ENCODE data around the gene TUBGCP6.
A peak's percentile ranks its signal among the peaks of the same experiment; 100 is the strongest.
"Not testable (repeated sequence)": the region's sequence is repeated elsewhere in the genome, so short reads cannot be mapped to it uniquely, and the experiment has no call there.

Gene TUBGCP6

DNA sequence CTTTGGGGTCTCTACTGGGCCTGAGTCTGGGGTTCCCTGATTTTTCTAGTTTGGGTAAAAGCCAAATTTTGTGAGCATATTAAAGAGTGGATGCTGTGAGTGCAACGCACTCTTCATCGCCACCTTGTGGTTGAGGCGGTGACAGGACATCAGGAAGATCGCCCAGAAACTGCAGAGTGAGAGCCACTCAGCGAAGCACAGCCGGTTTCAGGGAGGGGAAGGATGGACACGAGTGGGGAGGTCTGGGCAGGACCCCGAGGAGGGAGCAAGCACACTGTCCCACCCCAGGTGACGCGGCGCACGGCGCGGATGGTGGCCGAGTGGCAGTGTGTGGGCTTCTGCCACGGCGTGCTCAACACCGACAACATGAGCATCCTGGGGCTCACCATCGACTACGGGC lies 34.9 kb downstream of the TUBGCP6 start:
- peak in 1 of 2 donors; percentile 50 for DNase-seq (ENCODE audit: low read depth in 2 of 2)

DNA sequence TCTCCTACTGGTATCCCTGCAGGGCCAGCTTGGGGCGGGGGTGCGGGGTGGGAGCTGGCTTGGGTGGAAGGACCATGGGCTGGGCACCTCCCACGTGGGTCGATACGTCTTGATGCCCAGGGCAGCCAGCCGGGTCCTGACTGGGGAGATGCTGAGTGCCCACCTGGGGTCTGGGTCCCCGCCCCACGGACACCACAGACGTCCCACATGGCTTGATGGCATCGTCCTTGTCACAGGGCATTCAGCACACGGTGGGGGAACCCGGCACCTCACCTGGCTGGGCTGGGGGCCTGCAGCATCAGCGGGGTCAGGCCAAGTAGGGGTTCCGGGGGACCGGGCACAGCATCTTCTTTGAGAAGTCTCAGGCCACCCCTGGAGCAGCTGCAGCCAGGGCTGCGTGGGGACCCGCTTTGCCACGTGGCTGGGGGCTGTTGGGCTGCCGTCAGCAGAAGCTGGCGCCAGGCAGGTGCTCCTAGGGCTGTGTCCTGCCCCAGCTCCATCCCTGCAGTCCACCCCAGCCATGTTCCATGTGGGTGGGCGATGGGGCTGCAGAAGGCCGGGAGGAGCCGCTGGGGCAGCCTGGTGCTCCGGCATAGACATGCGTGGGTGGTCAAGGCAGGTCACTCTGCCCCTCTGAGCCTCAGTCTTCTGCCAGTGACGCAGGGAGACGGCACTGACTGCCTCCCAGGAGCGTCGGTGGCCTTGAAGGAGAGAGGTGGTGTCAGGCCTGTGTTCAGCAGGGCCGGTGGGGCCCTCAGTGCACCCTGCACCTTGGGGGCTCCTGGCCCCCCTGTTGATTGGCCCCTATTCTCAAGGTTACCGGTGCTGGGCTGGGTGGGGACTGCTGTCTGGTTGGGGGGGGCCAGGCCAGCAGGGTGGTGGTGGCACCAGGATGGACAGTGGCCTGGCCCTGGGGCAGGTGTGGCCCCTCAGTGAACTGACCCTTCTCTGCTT lies 35.6 kb downstream of the TUBGCP6 start:
- DNase-seq (ENCODE audit: low read depth in 2 of 2), result no peak

DNA sequence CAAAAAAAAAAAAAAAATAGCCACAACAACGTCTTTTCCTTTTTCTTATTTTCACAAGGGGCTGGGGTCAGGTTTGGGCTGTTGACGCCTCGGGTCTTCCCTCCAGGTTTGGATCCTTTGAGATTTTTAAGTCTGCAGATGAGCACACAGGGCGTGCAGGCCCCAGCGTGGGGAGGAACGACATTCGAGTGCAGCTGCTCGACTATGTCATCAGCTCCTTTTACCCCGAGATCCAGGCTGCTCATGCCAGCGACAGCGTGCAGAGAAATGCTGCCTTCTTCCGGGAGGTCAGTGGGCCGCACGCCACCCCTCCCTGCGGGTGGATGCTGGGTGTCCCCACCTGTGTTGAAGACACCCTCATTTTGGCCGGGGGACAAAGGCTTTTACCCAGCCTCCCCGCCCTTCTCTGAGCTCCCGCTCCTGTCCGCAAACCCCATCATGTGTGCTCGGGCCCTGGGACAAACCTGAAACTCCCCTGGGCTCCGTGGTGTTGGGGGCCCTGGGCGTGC lies 36.3 kb downstream of the TUBGCP6 start:
- no peak for DNase-seq (ENCODE audit: low read depth in 2 of 2)

DNA sequence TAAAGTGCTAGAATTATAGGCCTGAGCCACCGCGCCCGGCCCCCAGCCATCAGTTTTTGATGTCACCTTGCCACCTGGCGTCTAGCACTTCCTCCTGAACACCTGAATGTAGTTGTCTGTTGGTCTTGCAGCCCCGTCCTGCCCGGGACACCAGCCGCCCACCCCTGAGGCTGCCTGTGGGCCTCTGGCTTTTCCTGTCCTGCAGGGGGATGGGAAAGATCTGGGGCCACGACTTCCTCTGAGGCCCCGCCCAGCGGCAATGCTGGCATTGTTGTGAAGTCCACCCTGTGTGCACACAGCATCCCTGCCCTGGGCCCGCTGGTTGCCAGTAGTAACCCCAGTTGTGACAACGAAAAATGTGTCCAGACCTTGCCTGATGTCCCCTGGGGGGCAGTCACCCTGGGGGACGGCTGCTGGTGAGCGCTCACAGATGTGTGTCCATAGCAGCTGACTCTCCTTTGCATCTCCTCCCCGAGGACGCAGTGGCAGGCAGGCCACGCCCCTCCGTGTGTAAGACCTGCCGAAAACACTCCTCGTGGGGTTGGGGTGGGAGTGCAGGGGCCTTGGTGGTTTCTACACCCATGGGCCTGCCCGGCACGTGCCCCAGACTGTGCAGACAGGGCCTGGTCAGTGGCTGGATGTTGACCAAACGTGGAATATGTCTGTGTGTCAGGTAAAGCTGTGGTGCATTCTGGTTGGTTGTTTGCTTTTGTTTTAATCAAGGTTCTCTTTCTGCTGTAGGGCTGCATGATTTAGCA lies 37.3 kb downstream of the TUBGCP6 start:
- no peak for DNase-seq (ENCODE audit: low read depth in 2 of 2)

DNA sequence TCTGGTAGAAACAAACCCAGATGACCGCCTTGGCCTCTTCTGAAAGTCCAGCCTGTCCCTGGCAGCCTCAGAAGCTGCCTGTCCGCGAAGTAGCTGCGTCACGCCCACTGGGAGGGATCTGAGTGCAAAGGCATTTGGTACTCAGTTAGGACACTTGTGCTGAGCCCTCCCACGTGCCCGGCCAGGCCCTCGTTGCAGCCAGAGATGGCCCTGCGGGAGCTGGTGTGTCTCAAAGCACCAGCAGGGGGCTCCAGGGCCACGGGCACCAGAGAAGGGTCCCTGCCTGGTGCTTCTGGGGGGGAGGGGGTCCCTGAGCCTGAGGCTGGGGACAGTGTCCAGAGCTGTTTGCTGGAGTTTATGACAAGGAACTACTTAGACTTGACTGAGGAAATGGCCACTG lies 38.2 kb downstream of the TUBGCP6 start:
- no peak for DNase-seq (ENCODE audit: low read depth in 2 of 2)

DNA sequence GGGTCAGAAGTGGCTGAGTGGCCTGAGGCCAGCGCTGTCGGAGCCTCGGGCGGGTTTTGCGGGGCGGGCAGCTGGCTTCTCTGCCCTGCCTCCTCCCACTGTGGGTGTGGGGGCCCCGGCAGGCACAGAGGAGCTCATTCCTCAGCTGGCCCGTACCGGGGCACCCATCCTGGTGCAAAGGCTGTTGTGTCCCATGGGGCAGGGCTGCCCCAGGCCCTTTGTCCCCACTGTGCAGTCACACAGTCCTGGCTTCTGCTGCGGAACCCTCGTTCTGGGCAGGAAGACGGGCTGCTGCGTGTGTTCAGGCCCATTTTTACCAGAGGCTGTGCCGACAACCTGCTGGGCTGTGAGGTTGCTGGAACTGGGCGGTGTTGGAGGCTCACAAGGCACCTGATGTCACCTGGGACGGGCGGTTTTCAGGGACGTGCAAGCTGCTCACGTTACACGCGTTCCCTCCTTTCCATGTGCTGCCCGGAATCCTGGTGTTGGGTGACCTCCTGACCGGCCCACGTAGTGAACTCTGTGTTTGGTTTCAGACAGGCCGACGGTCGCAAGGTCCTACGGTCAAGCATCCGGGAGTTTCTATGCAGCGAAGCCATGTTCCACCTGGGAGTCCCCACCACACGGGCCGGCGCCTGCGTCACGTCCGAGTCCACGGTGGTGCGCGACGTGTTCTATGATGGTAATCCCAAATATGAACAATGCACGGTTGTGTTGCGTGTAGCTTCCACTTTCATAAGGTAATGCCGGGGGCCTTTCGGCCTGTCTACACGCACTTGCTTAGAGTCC lies 38.8 kb downstream of the TUBGCP6 start:
- DNase-seq (ENCODE audit: low read depth in 2 of 2), result no peak

DNA sequence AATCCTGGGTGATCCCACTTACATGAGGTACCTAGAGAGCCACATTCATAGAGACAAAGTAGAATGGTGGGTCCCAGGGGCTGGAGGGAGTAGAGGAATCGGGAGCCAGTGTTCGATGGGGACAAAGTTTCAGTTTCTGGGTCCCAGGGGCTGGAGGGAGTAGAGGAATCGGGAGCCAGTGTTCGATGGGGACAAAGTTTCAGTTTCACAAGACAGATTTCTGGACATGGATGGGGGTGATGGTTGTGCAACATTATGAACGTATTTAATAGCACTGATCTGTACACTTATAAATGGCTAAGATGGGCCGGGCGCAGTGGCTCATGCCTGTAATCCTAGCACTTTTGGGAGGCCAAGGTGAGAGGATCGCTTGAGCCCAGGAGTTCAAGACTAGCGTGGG lies 39.8 kb downstream of the TUBGCP6 start:
- not testable (repeated sequence) for DNase-seq (ENCODE audit: low read depth in 2 of 2)

DNA sequence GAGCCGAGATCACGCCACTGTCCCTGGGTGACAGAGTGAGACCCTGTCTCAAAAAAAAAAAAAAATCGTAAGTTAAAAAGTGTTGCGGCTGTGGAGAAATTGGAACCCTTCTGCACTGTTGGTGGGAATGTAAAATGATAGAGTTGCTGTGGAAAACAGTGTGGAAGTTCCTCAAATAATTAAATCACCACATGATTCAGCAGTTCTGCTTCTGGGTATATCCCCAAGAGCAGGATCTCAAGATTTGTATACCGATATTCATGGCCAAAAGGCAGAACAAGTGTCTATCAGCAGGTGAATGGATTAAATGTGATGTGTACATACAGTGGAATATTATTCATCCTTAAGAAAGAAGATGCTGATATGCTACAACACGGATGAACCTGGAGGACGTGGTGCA lies 40.3 kb downstream of the TUBGCP6 start:
- no peak for DNase-seq (ENCODE audit: low read depth in 2 of 2)

DNA sequence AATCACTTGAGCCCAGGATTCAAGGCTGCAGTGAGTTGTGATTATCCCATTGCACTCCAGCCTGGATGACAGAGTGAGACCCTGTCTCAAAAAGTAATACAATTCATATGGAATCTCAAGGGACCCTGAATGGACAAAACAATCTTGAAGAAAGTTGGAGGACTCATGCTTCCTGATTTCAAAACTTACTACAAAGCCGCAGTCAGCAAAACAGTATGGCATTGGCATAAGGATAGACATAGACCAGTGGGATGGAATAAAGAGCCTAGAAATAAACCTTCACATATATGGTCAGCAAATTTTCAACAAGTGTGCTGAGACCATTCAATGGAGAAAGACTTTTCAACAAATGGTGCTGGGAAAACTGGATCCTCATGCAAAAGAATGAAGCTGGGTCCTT lies 41.5 kb downstream of the TUBGCP6 start:
- no peak for DNase-seq (ENCODE audit: low read depth in 2 of 2)

DNA sequence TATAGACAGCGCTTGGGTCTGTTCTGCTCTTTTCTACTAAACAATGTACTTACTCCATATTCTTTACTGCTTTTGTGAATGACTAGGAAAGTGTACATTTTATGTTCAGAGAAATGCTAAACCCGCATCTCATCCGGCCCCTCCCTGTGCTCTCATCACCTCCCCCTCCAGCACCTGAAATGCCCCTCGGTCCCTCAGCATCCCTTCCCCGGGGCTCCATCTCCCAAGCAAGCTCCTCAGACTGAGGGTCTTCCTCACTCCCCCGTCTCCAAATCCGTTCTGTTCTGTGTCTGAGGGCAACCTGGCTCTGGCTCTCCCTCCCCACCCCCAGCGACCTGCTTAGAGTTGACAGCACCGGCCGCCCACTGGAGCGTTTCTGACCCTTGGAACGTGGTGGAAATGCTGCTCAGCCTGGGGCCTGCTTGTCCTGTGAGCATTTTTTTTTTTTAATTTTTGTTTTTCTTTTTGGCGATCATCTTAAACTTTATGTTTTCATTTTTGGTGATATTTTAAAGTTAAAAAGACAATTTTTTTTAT lies 42.6 kb downstream of the TUBGCP6 start:
- DNase-seq (ENCODE audit: low read depth in 2 of 2), result no peak

DNA sequence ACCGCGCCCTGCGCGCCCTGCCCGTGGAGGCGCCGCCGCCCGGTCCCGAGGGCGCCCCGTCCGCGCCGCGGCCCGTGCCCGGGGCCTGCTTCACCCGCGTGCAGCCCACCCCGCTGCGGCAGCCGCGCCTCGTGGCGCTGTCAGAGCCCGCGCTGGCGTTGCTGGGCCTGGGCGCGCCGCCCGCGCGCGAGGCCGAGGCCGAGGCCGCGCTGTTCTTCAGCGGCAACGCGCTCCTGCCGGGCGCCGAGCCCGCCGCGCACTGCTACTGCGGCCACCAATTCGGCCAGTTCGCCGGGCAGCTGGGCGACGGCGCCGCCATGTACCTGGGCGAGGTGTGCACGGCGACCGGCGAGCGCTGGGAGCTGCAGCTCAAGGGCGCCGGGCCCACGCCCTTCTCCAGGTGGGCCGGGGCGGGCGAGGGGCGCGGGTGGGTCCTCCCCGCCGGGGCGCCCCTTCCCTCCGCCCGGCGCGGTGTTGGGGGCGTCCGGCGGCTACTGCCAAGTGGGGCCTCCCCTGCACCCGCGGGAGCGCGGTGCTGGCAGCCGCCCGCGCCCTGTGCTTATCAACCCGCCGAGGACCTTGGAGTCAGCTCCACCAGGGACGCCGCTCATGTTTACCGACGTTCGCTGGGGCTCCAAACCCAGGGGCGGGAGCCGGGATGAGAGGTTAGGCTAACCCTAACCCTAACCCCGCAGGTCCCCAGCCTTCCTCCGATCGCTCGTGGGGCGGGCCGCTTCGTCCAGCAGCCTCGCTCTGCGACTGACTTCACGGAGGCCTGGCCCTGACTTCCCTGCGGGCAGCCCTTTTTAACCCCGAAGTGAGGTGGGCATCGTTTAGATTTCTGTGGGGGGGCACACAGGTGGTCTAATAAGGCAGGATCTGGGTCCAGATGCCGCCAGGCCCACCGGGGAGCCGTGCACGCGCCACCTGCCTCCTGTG lies 43.4 kb downstream of the TUBGCP6 start:
- DNase-seq (ENCODE audit: low read depth in 2 of 2), result no peak

DNA sequence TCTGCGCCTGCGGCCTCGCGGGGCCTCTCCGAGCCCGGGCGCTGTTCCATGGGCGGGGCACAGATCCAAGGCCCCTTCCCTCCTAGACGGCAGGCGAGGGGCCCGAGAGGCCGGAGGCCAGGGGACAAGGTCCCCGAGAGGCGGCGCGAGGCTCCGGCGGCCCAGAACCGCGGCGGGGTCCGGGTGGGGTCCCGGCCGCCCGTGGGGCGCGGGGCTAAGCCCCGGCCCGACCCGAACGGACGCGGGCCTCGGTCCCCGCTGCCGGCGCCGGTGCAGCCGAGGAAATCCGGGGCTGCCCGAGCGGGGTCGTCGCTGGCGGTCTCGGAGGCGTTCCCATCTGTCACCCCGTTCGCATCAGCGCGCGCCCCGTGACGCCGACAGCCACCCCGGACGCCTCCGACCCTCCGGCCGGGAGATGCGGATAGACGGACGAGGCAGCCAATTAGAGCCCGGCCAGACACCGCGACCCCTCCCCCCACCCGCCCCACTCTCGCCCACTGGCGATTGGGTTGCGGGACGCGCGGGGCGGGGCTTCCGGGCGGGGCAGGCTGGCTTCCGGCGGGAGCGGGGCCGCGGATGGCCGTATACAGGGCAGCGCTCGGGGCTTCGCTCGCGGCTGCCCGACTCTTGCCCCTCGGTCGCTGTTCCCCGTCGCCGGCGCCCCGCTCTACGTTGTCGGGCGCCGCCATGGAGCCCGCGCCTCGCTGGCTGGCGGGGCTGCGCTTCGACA lies 44.2 kb downstream of the TUBGCP6 start, which contains the start of gene SELENOO:
Gene SELENOO (plus strand): TSS at position 551 of the 730 bp plus-strand sequence. CDS start 26 bp downstream, at position 577.
- DNase-seq (ENCODE audit: low read depth in 2 of 2), result peak; percentile 91 to 92

DNA sequence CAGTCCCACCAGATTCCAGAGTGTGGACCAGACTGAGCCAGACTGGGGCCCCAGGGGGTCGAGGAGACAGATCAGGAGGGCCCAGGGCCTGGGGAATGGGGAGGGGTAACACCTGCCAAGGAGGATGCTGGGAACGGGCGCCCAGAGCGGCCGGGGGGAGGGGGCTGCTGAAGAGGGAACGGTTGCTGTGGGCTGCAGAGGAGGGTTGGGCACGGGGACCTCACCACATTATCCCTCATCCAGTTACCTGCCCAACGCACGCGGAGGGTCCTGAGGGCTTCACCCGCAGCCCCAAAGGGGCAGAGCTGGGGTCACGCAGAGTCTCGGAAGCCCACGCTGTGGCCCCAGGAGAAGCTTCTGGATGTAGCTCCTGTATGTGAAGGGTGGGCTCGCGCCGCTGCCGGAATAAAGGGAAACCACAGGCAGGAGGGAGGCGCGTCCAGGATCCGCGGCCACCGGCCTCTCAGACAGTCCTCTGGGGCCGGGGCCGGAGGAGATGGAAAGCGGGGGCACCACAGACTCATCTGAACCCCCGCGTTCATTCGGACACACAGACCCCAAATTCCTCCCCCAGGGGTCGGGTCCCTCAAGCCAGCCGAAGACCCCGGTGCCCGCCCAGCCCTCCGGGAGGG lies 44.9 kb downstream of the TUBGCP6 start:
- no peak for DNase-seq (ENCODE audit: low read depth in 2 of 2)

DNA sequence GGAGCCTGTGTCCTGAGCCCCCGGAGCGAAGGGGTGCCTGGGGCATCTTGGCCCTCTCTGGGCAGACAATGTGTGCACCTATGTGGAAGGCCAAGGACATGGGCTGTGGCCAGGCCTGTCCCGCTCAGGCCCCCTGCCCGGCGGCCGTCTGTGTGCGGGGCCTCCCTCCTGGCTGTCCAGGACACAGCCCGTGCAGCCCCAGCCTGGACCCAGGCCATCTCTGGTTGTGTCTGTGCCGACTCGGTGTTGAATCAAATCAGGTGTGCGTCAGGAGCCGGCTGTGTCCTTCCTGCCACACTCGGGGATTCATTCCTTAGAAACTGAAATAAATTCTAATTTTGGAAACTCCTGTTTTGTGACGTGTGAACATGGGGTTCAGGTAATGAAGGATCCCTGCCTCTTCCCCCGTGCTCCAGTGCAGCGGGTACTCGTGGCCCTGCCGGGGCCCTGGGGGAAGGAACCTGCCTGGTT lies 45.5 kb downstream of the TUBGCP6 start:
- no peak for DNase-seq (ENCODE audit: low read depth in 2 of 2)

DNA sequence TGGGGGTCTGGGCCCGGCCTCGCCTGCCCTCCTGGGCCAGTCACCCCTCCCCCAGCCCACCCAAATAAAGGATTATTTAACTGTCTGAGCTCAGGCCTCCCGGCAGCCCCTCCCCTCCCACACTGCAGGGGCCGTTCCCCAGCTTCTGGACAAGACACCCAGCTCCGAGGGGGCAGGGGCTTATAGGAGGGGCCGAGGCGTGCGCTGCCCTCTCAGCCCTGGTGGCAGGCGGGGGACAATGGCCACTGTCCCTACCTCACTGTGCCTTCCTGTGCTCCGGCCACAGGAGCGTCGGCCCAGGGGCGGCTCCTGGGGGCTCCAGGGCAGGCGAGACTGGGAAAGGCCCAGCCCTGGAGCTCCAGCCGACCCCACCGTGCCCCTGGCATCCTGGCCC lies 46.2 kb downstream of the TUBGCP6 start:
- DNase-seq (ENCODE audit: low read depth in 2 of 2), result no peak

DNA sequence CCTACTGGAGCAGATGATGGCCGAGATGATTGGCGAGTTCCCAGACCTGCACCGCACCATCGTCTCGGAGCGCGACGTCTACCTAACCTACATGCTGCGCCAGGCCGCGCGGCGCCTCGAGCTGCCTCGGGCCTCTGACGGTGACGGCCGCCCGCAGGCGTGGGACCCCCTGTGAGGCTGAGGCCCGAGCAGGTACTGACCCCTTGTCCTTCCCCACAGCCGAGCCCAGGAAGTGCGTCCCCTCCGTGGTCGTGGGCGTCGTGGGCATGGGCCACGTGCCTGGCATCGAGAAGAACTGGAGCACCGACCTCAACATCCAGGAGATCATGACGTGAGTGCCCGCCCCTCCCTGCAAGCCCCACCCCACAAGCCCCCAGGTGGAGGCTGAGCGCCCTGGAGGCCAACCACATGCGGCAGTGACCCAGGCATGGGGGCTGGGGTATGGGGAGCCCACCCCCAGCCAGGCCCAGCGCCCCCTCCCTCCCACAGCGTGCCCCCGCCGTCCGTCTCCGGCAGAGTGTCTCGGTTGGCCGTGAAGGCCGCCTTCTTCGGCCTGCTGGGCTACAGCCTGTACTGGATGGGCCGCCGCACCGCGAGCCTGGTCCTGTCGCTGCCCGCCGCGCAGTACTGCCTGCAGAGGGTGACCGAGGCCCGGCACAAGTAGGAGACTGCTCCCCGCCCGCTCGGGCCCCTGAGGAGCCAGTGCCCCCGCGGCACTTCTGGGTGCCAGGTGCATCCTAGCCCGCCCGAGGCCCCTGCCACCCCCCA lies 46.8 kb downstream of the TUBGCP6 start:
- no peak for DNase-seq (ENCODE audit: low read depth in 2 of 2)

DNA sequence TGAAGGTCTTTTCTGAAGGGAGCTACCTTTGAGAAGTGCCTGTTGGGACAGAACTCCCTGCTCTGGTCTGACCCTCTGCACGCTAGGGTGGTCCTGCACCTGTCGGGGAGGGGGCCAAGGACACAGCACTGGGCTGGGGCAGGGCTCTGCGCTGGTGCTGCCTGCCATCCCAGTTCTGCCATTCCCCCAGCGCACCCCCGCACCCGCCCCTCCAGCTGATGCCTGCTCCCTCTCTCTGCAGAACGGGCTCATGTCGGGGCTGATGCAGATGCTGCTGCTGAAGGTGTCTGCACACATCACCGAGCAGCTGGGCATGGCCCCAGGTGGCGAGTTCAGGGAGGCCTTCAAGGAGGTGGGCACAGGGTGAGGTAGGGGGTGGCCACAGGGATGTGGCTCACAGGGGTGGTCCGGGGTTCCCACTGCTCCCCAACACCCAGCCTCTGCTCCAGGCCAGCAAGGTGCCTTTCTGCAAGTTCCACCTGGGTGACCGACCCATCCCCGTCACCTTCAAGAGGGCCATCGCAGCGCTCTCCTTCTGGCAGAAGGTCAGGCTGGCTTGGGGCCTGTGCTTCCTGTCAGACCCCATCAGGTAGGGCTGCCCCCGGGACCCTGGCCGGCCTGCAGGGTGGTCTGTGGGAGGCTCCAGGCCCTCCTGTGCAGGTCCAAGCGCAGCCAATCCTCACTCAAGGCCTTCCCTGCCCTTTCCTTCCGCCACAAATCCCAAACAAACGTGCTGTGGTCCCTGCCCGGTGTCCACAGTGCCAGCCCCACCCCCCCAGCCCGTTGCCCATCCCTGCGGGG lies 47.6 kb downstream of the TUBGCP6 start:
- DNase-seq (ENCODE audit: low read depth in 2 of 2), result no peak

Measured in stimulated activated CD8-positive, alpha-beta memory T cell treated with anti-CD3 and anti-CD28 coated beads, Interleukin-2, amount 100 ng/mL, for 48 hours (primary cell).